GM23248 (cell line): ENCODE measurements around the gene CLPTM1L. TPM values are rescaled to one million over a fixed set of nuclear protein-coding genes. Genes with fewer than 3 reads are reported as not detected.

Source experiments
- DNase-seq: peaks from one replicate; pipeline ENCODE4 v3.0.0-alpha.2; 2015
- H2AFZ ChIP-seq: fragments of 200-600 bp; sonication (generic); 2 replicates; pipeline ENCODE4 v1.6.1; 2016; ENCODE audit warnings: antibody characterized with exemption
- H3F3A ChIP-seq: fragments of 200-600 bp; sonication (generic); 2 replicates; pipeline ENCODE4 v1.6.1; 2016; ENCODE audit warnings: mild to moderate bottlenecking, antibody characterized with exemption, mixed run types; ENCODE audit not compliant: insufficient read depth
- H3K27ac ChIP-seq: fragments of 200-600 bp; sonication (generic); 2 replicates; pipeline ENCODE4 v1.5.1; 2016; ENCODE audit warnings: mild to moderate bottlenecking
- H3K27me3 ChIP-seq: fragments of 200-600 bp; sonication (generic); replicated peaks from 2 replicates; pipeline ENCODE4 v1.6.1; 2016; ENCODE audit warnings: mild to moderate bottlenecking; ENCODE audit not compliant: insufficient read depth
- H3K36me3 ChIP-seq: fragments of 200-600 bp; sonication (generic); 2 replicates; pipeline ENCODE4 v1.6.1; 2016; ENCODE audit warnings: low read depth, mild to moderate bottlenecking
- H3K4me1 ChIP-seq: fragments of 200-600 bp; sonication (generic); 2 replicates; pipeline ENCODE4 v1.6.1; 2016; ENCODE audit warnings: mild to moderate bottlenecking; ENCODE audit not compliant: insufficient read depth
- H3K4me2 ChIP-seq: fragments of 200-600 bp; sonication (generic); one replicate; pipeline ENCODE4 v1.6.1; 2016; ENCODE audit warnings: mild to moderate bottlenecking; ENCODE audit not compliant: unreplicated experiment
- H3K4me3 ChIP-seq: fragments of 200-600 bp; sonication (generic); 2 replicates; pipeline ENCODE4 v1.5.1; 2016; ENCODE audit warnings: mild to moderate bottlenecking
- H3K79me2 ChIP-seq: fragments of 200-600 bp; sonication (generic); 2 replicates; pipeline ENCODE4 v1.6.1; 2016; ENCODE audit warnings: mild to moderate bottlenecking; ENCODE audit not compliant: insufficient read depth
- H3K9ac ChIP-seq: fragments of 200-600 bp; sonication (generic); 2 replicates; pipeline ENCODE4 v1.6.1; 2016; ENCODE audit warnings: mild to moderate bottlenecking
- H3K9me2 ChIP-seq: fragments of 200-600 bp; sonication (generic); 2 replicates; pipeline ENCODE4 v1.6.1; 2016; ENCODE audit warnings: mixed run types, mild to moderate bottlenecking, moderate library complexity; ENCODE audit not compliant: insufficient read depth
- H3K9me3 ChIP-seq: fragments of 200-600 bp; sonication (generic); one replicate; pipeline ENCODE4 v1.6.1; 2017; ENCODE audit warnings: low read depth
- H4K20me1 ChIP-seq: fragments of 200-600 bp; sonication (generic); 2 replicates; pipeline ENCODE4 v1.6.0; 2016; ENCODE audit not compliant: insufficient read depth
- EZH2 ChIP-seq: fragments of 200-600 bp; sonication (generic); IDR thresholded peaks from 2 replicates; pipeline ENCODE4 v1.6.1; 2018; ENCODE audit warnings: antibody characterized with exemption, mild to moderate bottlenecking; ENCODE audit not compliant: insufficient read depth, poor library complexity, severe bottlenecking
- EZH2phosphoT487 ChIP-seq: fragments of 200-600 bp; sonication (generic); IDR thresholded peaks from 2 replicates; pipeline ENCODE4 v1.6.1; 2018; ENCODE audit warnings: antibody characterized with exemption, moderate library complexity, mild to moderate bottlenecking, low read depth; ENCODE audit not compliant: insufficient read depth
- WGBS, 2 experiments: methylation state at CpG; one replicate each; pipeline ENCODE4 v1.1.6; 2015 to 2017; ENCODE audit warnings: low lambda C conversion rate in 2 of 2, low coverage in 1 of 2; ENCODE audit errors: missing lambda C conversion rate in 2 of 2; 5-methylcytosine and 5-hydroxymethylcytosine counted together
- in situ Hi-C: fragments of 300-500 bp; cut with MboI; formaldehyde crosslinking; loops from 2 replicates; pipeline ENCODE4 v1.15.0; 2020
- polyA plus RNA-seq: library from polyadenylated mRNA; unstranded; fragments of >200 nt; fragmentation: Nextera tagmentation; extraction: Ambion mirVana; gene quantifications from 2 replicates; pipeline ENCODE4 v1.2.1, GENCODE V29; 2016
- total RNA-seq: library from RNA; depleted of rRNA; stranded (reverse); fragments of >200 nt; shearing (Covaris generic); gene quantifications from 2 replicates; pipeline ENCODE4 v1.2.3, GENCODE V29; 2014

CLPTM1L gene
- total and polyA plus RNA-seq, 2 experiments from 2014 or later: 25.6 to 135 TPM

GRCh38 chr5:1368756-1369155 is 23.9 kb upstream of the CLPTM1L start:
- TF ChIP-seq EZH2 (no peak), EZH2phosphoT487 (no peak)
- no peak overlapping the region for H3K9ac ChIP-seq
- H4K20me1 ChIP-seq: no peaks in the 10 kb centered on the region
- H3K9me2 ChIP-seq: no peaks in the 10 kb centered on the region
- no peaks in the 10 kb centered on the region for H3K9me3 ChIP-seq
- peaks cover 30% of the 10 kb centered on the region for H3K27me3 ChIP-seq
- in situ Hi-C loops: no loop called here
- DNase-seq: no peak
- no peak overlapping the region for H3K4me3 ChIP-seq
- WGBS, 2 experiments: 65 to 72% methylated on average over 4 of the region's 4 CpGs
- H3K36me3 ChIP-seq: no peaks in the 10 kb centered on the region
- no peaks in the 10 kb centered on the region for H3F3A ChIP-seq
- no peak overlapping the region for H3K27ac ChIP-seq
- H3K4me1 ChIP-seq: no peaks in the 10 kb centered on the region
- H2AFZ ChIP-seq: no peak overlapping the region
- H3K4me2 ChIP-seq: no peak overlapping the region
- H3K79me2 ChIP-seq: no peaks in the 10 kb centered on the region

DNA sequence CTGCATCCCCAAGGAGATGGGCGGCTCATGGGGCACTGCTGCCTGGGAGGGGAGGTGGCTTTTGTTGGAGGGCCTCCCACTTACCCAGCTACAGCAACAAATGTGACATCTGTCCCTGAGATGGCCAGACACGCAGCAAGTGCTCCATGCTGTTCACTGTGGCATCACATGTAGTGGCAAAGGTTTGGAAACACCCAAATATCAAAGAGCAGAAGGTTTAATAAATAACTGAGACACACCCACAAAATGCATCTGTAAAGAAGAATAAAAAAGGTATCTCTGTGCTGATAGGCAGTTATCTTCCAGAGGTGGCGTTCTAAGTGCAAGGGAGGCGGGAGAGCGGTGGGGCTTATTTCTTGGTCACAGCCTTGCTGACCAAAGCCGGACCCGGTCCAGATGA is 23.3 kb upstream of the CLPTM1L start:
- H3K4me3 ChIP-seq: no peak overlapping the region
- no peaks in the 10 kb centered on the region for H4K20me1 ChIP-seq
- no peaks in the 10 kb centered on the region for H3K4me1 ChIP-seq
- no peaks in the 10 kb centered on the region for H3K9me2 ChIP-seq
- no peak for DNase-seq
- TF ChIP-seq EZH2 (no peak), EZH2phosphoT487 (no peak)
- H3K36me3 ChIP-seq: no peaks in the 10 kb centered on the region
- no peaks in the 10 kb centered on the region for H3K79me2 ChIP-seq
- H3K27me3 ChIP-seq: peaks cover 34% of the 10 kb centered on the region
- 48 to 51% methylated on average over 7 of the region's 7 CpGs for WGBS, 2 experiments
- in situ Hi-C loops: no loop called here
- no peak overlapping the region for H3K27ac ChIP-seq
- no peaks in the 10 kb centered on the region for H3F3A ChIP-seq
- no peak overlapping the region for H2AFZ ChIP-seq
- H3K4me2 ChIP-seq: no peak overlapping the region
- no peak overlapping the region for H3K9ac ChIP-seq
- no peaks in the 10 kb centered on the region for H3K9me3 ChIP-seq

- H3F3A ChIP-seq: no peaks in the 10 kb centered on the region
- H2AFZ ChIP-seq: no peak overlapping the region
- WGBS, 2 experiments: 49 to 52% methylated on average over 7 of the region's 7 CpGs
- no peaks in the 10 kb centered on the region for H4K20me1 ChIP-seq
- peaks cover 34% of the 10 kb centered on the region for H3K27me3 ChIP-seq
- DNase-seq: no peak
- H3K9me2 ChIP-seq: no peaks in the 10 kb centered on the region
- no peak overlapping the region for H3K4me3 ChIP-seq
- no peak overlapping the region for H3K27ac ChIP-seq
- H3K9ac ChIP-seq: no peak overlapping the region
- H3K79me2 ChIP-seq: no peaks in the 10 kb centered on the region
- TF ChIP-seq EZH2phosphoT487: no peak
- no peaks in the 10 kb centered on the region for H3K9me3 ChIP-seq
- no peaks in the 10 kb centered on the region for H3K4me1 ChIP-seq
- in situ Hi-C loops: no loop called here
- H3K36me3 ChIP-seq: no peaks in the 10 kb centered on the region
- H3K4me2 ChIP-seq: no peak overlapping the region
These were observed 22.2 kb upstream of the CLPTM1L start for GRCh38 chr5:1367149-1367548.

DNA sequence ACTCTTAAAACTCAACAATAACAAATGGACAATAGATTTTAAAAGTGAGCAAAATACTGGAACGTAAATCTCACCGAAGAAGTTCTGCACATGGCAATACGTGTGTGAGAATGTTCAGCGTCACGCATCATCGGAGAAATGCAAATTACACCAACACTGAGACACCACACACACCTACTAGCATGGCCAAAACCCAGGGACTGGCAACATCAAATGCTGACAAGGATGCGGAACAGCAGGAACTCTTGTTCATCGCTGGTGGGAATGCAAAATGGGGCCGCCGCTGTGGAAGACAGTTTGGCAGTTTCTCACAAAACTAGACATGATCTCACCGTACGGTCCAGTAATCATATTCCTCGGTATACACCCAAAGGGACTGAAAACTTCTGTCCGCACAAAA is 21.6 kb upstream of the CLPTM1L start:
- in situ Hi-C loops: no loop called here
- Histone ChIP-seq H3K4me3 (no peak overlapping the region), H3K4me2 (no peak overlapping the region), H3K4me1 (no peaks in the 10 kb centered on the region), H3K9ac (no peak overlapping the region), H3K9me3 (no peaks in the 10 kb centered on the region), H3K36me3 (no peaks in the 10 kb centered on the region), H3K27ac (no peak overlapping the region), H4K20me1 (no peaks in the 10 kb centered on the region), H3K9me2 (no peaks in the 10 kb centered on the region), H2AFZ (no peak overlapping the region), H3K27me3 (peaks cover 30% of the 10 kb centered on the region), H3F3A (no peaks in the 10 kb centered on the region), H3K79me2 (no peaks in the 10 kb centered on the region)
- WGBS, 2 experiments: 68 to 72% methylated on average over 14 of the region's 14 CpGs
- TF ChIP-seq EZH2phosphoT487 (no peak), EZH2 (no peak)
- no peak for DNase-seq

DNA sequence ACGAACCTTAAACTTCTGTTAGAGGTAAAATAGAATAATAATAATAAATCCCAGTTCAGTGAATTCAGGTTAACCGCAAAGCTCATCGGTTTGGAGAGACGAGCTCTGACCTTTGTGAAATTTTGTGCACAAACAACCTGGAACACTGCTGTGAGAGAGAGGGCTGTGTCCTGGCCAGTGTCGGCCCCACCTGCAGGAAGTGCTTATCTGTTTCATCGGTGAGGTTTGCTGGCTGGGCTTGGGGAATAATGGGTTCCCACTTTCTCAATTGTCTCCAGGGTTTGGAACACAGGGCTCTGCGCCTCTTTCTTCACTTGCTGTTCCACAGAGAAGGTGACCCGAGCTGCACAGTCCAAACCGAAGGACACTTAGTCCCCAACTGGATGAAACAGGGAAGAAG is 19.3 kb upstream of the CLPTM1L start:
- DNase-seq: no peak
- WGBS, 2 experiments: 35 to 40% methylated on average over 9 of the region's 9 CpGs
- Histone ChIP-seq H3K36me3 (no peaks in the 10 kb centered on the region), H3K9ac (no peak overlapping the region), H2AFZ (no peak overlapping the region), H3K9me2 (no peaks in the 10 kb centered on the region), H3K4me2 (no peak overlapping the region), H3K27ac (no peak overlapping the region), H4K20me1 (no peaks in the 10 kb centered on the region), H3F3A (no peaks in the 10 kb centered on the region), H3K9me3 (no peaks in the 10 kb centered on the region), H3K4me1 (no peaks in the 10 kb centered on the region), H3K4me3 (no peak overlapping the region), H3K79me2 (no peaks in the 10 kb centered on the region), H3K27me3 (peaks cover 44% of the 10 kb centered on the region)
- no peak for TF ChIP-seq EZH2
- TF ChIP-seq EZH2phosphoT487: no peak
- in situ Hi-C loops: no loop called here
